ENCODE results near the gene CWC27.
"Not testable (repeated sequence)": the region's sequence is repeated elsewhere in the genome, so short reads cannot be mapped to it uniquely, and the experiment has no call there.

Gene CWC27

DNA sequence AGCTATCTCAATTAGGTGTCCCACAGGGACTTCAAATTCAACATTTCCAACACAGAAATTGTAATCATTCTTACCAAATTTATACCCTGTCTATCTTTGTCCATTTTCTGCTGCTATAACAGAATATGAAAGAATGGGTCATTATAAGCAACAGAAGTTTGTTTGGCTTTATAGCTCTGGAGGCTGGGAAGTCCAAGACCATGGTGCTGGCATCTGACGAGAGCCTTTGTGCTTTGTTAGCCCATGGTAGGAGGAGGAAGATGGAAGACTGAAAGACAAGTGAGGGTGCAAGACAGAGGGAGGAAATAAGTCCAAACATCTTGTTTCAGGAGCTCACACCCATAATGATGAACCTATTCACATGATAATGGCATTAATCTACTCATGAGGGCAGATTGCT, 72.2 kb downstream of the CWC27 start:
- no peak for DNase-seq

- no peak for DNase-seq
Measured at GRCh38 chr5:64853777-64854176, 85.0 kb downstream of the CWC27 start.

- no peak for DNase-seq
Measured at GRCh38 chr5:64854855-64855254, 86.1 kb downstream of the CWC27 start.

GRCh38 chr5:64859881-64860280, 91.2 kb downstream of the CWC27 start:
- DNase-seq: no peak

GRCh38 chr5:64861281-64861680, 92.6 kb downstream of the CWC27 start:
- DNase-seq: no peak

DNA sequence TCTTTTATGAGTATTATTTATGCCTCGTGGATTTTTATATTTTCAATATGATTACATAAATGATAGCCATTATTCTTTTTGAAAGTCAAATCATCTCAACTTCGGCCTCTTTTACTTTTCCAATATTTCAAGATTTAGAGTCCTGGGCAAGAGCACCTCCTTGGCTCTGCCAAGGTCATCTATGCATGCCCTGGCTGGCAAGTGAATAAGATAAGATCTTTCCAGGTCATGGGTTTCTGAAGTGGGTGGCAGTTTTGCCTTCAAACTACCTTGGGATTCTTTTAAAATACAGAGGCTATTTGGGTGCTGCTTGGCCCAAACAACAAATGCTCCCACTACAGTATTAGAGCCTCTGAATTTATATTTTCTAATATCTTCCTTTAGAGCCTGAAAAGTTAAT, 95.4 kb downstream of the CWC27 start:
- DNase-seq: no peak

DNA sequence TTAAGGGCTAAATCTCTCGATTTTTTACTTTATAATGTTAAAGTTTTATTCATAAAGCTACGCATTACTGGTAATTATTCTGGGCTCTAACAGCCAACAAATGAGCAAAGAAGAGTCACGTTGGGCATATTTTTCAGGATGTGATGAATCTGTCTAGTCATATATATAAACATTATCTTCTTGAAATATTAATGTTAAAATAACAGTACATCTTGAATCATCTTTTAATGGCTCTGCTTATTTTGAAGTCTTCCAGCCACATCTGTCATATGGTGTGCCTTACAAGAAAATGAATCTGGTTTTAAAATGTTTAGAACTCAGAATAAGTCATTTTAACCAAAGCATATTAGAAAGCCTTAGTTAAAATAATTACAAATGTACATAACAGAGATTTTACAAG, 96.9 kb downstream of the CWC27 start:
- DNase-seq: no peak

- DNase-seq: no peak
Measured at GRCh38 chr5:64869419-64869818, 100.7 kb downstream of the CWC27 start.

- no peak for DNase-seq
Measured at GRCh38 chr5:64872044-64872443, 103.3 kb downstream of the CWC27 start.

- no peak for DNase-seq
Measured at GRCh38 chr5:64873441-64873840, 104.7 kb downstream of the CWC27 start.

- no peak for DNase-seq
Measured at GRCh38 chr5:64874753-64875152, 106.0 kb downstream of the CWC27 start.

DNA sequence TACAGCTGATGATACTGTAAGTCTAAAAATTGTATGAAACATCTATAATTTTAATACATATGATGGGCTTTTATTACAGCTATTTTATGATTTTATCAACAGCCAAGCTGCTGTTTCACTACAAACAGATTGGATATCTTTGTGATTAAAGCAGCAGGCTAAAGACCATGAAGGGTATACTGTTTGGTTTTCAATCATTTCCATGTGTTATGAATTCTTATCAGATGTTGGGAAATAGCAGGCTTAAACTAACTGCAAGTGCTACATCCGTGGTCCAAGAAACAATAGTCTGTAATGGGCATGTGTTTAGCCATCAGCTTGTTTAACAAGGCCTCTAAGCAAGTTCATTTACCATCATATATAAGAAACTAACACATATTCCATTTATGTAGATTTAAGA, 107.5 kb downstream of the CWC27 start:
- DNase-seq: no peak

- no peak for DNase-seq
Measured at GRCh38 chr5:64880821-64881220, 112.1 kb downstream of the CWC27 start.

DNA sequence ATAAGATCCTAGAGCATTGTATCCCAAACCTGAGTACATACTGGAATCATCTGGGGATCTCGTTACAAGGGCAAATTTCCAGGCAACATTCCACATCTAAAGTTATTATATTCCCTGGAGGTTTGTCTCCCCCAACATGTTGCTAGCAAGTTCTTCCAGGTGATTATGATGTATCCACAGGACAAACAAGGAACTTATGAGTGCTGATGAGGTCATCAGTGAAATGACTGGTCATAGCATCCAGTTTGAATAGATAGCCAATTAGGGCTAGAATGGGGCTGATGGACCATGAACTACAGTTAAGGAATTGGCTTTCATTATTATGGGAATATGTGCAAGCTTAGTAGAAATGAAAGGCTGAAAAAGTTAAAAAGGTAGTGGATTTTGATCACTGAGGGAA, 115.2 kb downstream of the CWC27 start:
- no peak for DNase-seq

- no peak for DNase-seq
Measured at GRCh38 chr5:64884541-64884940, 115.8 kb downstream of the CWC27 start.

DNA sequence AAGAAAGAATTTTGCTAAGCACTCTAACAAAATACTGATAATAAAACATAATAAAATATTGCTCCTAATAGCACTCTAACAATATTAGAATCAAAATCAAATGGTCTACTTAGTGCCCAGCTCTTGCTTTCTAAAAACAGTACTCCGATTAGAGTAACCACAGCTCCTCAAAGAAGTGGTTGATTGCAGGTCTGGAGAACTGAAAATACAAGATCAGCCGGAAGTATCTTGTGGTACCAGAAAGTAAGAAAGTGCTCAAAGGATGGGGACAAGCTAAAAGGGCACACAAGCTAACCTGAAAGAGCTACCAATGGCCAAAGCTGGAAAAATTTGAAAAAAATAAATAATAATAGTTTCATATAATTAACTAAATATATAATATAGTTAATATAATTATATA, 119.2 kb downstream of the CWC27 start:
- DNase-seq: no peak

- no peak for DNase-seq
Measured at GRCh38 chr5:64895748-64896147, 127.0 kb downstream of the CWC27 start.

GRCh38 chr5:64899838-64900237, 131.1 kb downstream of the CWC27 start:
- no peak for DNase-seq

GRCh38 chr5:64900618-64901017, 131.9 kb downstream of the CWC27 start:
- DNase-seq: no peak

DNA sequence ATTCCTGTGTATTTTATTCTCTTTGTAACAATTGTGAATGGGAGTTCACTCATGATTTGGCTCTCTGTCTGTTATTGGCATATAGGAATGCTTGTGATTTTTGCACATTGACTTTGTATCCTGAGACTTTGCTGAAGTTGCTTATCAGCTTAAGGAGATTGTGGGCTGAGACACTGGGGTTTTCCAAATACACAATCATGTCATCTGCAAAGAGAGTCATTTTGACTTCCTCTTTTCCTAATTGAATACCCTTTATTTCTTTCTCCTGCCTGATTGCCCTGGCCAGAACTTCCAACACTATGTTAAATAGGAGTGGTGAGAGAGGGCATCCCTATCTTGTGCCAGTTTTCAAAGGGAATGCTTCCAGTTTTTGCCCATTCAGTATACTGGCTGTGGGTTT, 138.7 kb downstream of the CWC27 start:
- DNase-seq: not testable (repeated sequence)

- no peak for DNase-seq
Measured at GRCh38 chr5:64914396-64914795, 145.7 kb downstream of the CWC27 start.

GRCh38 chr5:64918083-64918482, 149.4 kb downstream of the CWC27 start:
- DNase-seq: no peak

GRCh38 chr5:64921386-64921785, 152.7 kb downstream of the CWC27 start:
- no peak for DNase-seq

DNA sequence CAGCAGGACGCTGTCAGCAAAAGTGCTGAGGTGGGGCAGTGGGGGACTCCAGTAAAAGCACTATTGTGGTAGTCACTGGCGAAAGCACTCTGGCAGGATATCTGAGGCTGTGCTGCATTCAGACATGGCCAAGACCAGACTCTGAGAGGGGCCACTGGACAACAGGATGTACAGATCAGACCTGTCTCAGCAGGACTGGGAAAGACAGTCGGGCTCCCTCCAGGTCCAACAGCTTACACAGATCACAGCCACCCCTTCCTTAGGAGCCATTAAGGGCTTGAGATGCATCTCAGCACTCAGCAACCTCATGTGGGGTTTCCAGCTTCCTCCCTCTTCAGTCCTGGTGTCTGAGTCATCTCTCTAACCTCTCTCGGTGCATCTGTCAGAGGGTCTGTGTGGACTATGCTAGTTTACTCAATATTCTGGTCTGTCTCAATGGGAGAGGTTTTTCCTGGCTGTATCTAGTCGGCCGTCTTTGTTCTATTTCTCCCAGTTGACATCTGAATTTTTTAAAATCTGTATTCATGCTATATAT, 154.5 kb downstream of the CWC27 start:
- DNase-seq: no peak

- DNase-seq: no peak
Measured at GRCh38 chr5:64925123-64925522, 156.4 kb downstream of the CWC27 start.

- DNase-seq: no peak
Measured at GRCh38 chr5:64929833-64930232, 161.1 kb downstream of the CWC27 start.
